CD4-positive, alpha-beta T cell treated with Interleukin-17A for 1 hour (primary cell): ENCODE results near the gene P3H3.

ENCODE experiments used
- DNase-seq: peaks from one replicate; pipeline ENCODE4 v3.0.0-alpha.2; 2020

P3H3 gene

DNA sequence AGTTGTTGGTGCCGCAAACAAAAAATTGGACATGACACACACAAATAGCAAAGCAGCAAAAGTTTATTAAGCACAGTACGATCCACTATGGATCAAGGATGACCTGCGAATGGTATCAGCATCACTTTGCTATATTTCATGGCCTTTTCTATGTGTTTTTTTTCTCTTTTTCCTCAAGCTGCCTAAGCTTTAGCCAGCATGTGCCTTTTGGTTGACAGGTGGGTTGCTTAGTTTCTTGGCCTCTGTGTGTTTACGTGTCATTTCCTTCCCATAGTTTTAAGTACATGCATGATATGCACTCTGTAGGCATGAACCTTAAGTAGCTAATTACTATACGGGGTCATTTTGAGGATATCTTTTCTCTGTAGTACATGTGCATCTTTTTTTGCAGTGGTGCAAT lies 29.1 kb upstream of the P3H3 start:
- DNase-seq = no peak

DNA sequence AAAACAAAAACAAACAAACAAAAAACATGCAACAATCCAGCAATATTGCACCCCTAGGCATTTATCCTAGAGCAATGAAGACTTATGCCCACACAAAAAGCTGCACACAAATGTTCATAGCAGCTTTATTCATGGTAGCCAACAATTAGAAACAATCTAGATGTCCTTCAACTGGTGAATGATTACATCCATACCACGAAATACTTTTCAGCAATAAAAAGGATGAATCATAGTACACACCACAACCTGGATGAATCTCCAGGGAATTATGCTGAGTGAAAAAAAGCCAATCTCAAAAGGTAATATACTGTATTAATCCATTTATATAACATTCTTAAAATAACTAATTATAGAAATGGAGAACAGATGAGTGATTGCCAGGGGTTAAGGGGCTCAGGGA lies 21.0 kb upstream of the P3H3 start:
- DNase-seq = no peak

- no peak for DNase-seq
Measured at GRCh38 chr12:6809056-6809455, 19.2 kb upstream of the P3H3 start.

DNA sequence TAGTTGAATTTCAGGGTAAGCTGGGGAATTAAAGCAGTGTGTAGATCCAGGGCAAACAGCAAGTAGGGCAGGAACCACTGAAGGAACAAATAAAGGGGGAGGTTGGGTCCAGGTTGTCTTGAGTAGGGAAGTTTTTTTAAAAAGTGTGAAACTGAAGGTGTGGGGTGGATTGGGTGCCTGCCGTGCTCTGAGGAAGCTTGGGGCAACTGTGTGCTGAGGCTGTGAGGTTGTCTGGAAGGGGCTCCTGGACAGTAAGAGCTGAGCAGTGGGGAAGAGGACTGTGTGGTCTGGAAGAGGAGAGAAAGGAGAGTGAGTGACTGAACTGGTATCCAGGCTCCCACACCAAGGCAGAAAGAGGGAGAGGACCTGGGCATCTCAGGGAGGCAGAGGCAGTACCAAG lies 17.4 kb upstream of the P3H3 start:
- DNase-seq = no peak

GRCh38 chr12:6813363-6813762 lies 14.8 kb upstream of the P3H3 start:
- no peak for DNase-seq

- DNase-seq = no peak
Measured at GRCh38 chr12:6816598-6816997, 11.6 kb upstream of the P3H3 start.

GRCh38 chr12:6817098-6817497 lies 11.1 kb upstream of the P3H3 start:
- DNase-seq = no peak

DNA sequence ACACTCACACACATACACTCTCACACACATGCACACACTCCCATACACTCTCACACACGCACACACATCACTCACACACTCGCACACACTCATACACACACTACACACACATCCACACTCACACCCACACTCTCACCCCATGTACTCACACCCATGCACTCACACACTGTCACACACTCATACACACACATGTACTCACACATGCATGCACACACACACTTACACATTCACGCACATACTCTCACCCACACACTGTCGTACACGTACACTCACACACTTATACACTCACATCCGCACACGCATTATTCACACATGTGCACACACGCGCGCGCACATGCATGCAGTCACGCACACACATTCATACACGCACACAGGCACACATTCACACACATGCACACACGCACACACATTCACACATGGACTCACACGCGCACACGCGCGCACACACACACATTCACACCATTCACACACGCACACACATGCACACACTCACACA lies 10.5 kb upstream of the P3H3 start:
- DNase-seq = no peak

- no peak for DNase-seq
Measured at GRCh38 chr12:6818222-6818621, 10.0 kb upstream of the P3H3 start.

DNA sequence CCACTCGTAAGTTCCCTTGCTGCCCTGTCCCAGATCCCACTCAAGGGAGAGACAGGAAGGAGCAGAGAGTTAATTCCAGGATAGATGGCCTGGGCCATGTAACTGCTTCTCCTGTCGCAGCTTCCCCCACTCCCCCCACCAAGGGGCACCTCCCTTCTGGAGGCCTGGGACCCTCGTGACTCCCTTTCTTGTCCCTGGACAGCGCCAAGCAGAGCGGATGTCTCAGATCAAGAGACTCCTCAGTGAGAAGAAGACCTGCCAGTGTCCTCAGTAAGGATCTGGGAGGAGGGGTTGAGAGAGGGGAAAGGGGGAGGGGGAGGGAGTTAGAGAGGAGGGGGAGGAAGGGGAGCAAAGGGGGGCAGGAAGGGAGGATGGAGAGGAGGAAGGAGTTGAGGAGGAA lies 9.6 kb upstream of the P3H3 start:
- no peak for DNase-seq

- no peak for DNase-seq
Measured at GRCh38 chr12:6819106-6820030, 8.8 kb upstream of the P3H3 start.

GRCh38 chr12:6820166-6820565 lies 8.0 kb upstream of the P3H3 start:
- DNase-seq = no peak

DNA sequence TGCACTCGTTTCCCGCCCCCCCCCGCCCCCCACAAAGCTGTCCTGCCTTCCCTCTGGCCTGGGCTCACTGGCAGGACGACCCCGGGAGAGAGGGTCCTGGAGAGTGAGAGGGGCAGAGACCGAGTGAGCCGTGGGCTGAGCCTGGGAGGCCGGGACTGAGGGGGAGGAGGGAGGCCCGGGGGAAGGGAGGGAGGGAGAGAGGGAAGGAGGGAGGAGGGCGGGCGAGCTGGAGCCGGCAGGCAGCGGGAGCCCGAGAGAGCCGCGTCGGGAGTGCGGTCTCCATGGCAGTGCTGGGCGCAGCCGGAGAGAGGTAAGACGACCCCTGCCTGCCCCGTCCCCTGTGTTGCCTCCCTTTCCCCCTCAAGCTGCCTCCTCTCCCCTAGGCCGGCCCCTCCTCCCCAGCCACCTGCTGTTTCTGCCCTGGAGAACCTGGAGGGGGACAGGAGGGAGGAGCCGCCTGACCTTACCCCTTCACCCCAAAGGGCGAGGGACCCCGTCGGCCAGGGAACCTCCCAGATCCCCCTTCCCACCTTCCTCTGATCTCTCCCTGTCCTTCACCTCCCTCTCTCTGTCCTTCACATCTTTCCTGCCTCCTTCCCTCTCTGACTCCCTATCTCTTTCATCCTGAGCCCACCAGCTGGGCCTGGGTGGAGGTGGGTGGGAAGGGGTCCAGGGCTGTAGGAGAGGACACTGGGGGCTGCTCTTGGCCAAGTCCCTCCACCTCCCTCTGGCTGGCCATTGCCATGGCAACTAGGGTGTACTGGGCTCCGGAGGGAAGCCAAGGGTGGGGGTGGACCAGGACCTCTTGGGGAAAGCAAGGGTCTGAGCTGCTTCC lies 6.4 kb upstream of the P3H3 start, which contains the start of gene GPR162:
Gene GPR162, plus strand, starts transcription at position 231 of the 835 bp plus-strand sequence. CDS start 2,078 bp downstream, outside the sequence.
- no peak for DNase-seq

DNA sequence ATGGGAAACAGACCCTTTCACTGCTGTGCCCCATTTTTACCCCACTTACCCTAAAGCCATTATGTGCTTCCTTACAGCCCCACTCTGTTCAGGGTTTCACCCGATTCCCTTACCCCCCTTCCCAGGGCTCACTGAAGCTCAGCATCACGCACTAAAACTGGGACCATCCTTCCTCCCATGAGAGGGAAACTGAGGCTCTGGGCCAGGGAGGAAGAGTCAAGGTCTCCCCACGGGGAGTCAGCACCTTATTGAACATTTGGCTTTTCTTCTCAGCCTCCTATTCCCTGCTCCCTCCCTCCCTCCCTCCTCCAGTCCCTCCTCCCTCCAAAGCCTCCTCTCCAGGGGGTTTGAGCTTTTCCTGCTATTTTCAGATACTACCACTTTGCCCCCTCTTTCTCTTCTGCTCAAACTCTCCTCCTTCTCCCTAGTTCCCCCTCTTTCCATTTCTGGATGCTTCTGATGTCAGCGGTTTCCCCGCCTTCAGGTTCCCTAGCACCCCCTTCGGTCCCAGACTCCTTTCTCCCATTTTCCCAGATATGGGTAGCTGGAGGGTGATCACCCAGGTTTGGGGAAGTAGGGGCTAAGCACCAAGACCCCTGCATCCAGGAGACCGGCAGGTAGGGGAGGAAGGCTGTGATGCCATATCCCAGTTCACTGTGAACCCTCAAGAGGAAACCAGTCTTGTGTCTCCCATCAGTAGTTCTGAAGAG lies 5.6 kb upstream of the P3H3 start:
- no peak for DNase-seq

GRCh38 chr12:6823182-6824084 lies 4.8 kb upstream of the P3H3 start:
- DNase-seq = no peak

DNA sequence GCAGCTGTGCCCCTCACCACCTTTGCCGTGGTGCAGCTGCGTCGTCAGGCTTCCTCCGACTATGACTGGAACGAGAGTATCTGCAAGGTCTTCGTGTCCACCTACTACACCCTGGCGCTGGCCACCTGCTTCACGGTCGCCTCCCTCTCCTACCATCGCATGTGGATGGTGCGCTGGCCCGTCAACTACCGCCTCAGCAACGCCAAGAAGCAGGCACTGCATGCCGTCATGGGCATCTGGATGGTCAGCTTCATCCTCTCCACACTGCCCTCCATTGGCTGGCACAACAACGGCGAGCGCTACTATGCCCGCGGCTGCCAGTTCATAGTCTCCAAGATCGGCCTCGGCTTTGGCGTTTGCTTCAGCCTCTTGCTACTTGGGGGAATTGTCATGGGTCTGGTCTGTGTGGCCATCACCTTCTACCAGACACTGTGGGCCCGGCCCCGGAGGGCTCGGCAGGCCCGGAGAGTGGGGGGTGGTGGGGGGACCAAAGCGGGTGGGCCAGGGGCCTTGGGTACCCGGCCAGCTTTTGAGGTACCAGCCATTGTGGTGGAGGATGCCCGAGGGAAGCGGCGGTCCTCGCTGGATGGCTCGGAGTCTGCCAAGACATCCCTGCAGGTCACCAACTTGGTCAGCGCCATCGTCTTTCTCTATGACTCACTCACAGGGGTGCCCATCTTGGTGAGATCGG lies 4.0 kb upstream of the P3H3 start:
- no peak for DNase-seq

GRCh38 chr12:6824901-6825381 lies 3.3 kb upstream of the P3H3 start:
- DNase-seq = no peak

DNA sequence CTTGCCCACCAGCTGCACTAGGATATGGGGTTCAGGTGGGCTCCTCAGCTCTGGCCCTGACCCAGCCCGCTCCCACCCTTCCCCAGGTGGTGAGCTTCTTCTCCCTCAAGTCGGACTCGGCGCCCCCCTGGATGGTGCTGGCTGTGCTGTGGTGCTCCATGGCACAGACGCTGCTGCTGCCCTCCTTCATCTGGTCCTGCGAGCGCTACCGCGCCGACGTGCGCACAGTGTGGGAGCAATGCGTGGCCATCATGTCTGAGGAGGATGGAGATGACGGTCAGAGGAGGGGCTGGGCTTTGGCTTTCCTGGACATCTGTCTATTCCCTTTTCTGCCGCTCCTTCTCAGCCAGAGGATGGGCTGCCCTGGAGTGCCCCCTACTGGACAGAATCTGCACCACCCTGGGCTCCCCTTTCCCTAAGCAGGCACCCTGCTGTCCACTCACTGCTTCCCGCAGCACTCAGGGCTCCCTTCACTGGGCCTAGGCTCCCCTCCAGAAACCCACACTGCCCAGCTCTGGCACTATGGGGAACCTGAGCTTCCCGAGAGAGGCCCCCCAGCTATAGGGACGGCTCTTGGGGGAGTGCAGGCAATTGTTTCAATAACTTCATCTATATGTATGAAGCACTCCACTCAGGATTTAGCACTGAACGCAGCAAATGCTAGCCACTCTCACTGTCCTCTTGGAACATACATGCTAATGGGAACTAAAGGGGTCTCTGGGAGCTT lies 2.6 kb upstream of the P3H3 start:
- peak; percentile 83 for DNase-seq

GRCh38 chr12:6826125-6826733 lies 2.0 kb upstream of the P3H3 start:
- DNase-seq = no peak
